Activated CD8-positive, alpha-beta memory T cell treated with anti-CD3 and anti-CD28 coated beads for 48 hours (primary cell): ENCODE results near the gene HACL1.
A peak's percentile ranks its signal among the peaks of the same experiment; 100 is the strongest.
"Not testable (repeated sequence)": the region's sequence is repeated elsewhere in the genome, so short reads cannot be mapped to it uniquely, and the experiment has no call there.

Experiments used
- DNase-seq, 3 experiments: peaks; one replicate each; pipeline ENCODE4 v3.0.0-alpha.2; 2020; ENCODE audit warnings: low read depth in 2 of 3, low spot score in 2 of 3

HACL1 gene

GRCh38 chr3:15581471-15582394 lies 19.6 kb downstream of the HACL1 start:
- no peak for DNase-seq

GRCh38 chr3:15579051-15579450 lies 22.3 kb downstream of the HACL1 start:
- DNase-seq, result no peak

GRCh38 chr3:15578289-15578867 lies 23.0 kb downstream of the HACL1 start:
- DNase-seq, result no peak

GRCh38 chr3:15576475-15576874 lies 24.9 kb downstream of the HACL1 start:
- no peak for DNase-seq

GRCh38 chr3:15575446-15575845 lies 25.9 kb downstream of the HACL1 start:
- DNase-seq, result no peak

GRCh38 chr3:15572138-15572537 lies 29.2 kb downstream of the HACL1 start:
- no peak for DNase-seq

- DNase-seq, result no peak
Measured at GRCh38 chr3:15563190-15563589, 38.2 kb downstream of the HACL1 start.

- no peak for DNase-seq
Measured at GRCh38 chr3:15562560-15562959, 38.8 kb downstream of the HACL1 start.

GRCh38 chr3:15558581-15558980 lies 42.8 kb downstream of the HACL1 start:
- DNase-seq, result no peak

- peak in 1 of 3 experiments; percentile 7 for DNase-seq
Measured at GRCh38 chr3:15557511-15557946, 43.8 kb downstream of the HACL1 start.

GRCh38 chr3:15556512-15556911 lies 44.9 kb downstream of the HACL1 start:
- no peak for DNase-seq

- DNase-seq, result no peak
Measured at GRCh38 chr3:15553749-15554148, 47.6 kb downstream of the HACL1 start.

GRCh38 chr3:15551902-15552301 lies 49.5 kb downstream of the HACL1 start:
- DNase-seq, result no peak

GRCh38 chr3:15549846-15550245 lies 51.5 kb downstream of the HACL1 start:
- no peak for DNase-seq

GRCh38 chr3:15542614-15543013 lies 58.8 kb downstream of the HACL1 start:
- no peak for DNase-seq

GRCh38 chr3:15541371-15541770 lies 60.0 kb downstream of the HACL1 start:
- DNase-seq, result no peak

GRCh38 chr3:15539066-15539465 lies 62.3 kb downstream of the HACL1 start:
- no peak for DNase-seq

- DNase-seq, result no peak
Measured at GRCh38 chr3:15538345-15538744, 63.0 kb downstream of the HACL1 start.

- DNase-seq, result no peak
Measured at GRCh38 chr3:15536856-15537255, 64.5 kb downstream of the HACL1 start.

GRCh38 chr3:15535732-15536131 lies 65.6 kb downstream of the HACL1 start:
- no peak for DNase-seq

GRCh38 chr3:15532614-15533013 lies 68.8 kb downstream of the HACL1 start:
- DNase-seq, result not testable (repeated sequence)

GRCh38 chr3:15531346-15531745 lies 70.0 kb downstream of the HACL1 start:
- no peak for DNase-seq
